ENCODE measurements around the gene HMG20B. TPM values are rescaled to one million over a fixed set of nuclear protein-coding genes. Genes with fewer than 3 reads are reported as not detected.

HMG20B gene
- polyA plus RNA-seq (17.3 and 22.6 TPM in 2 replicates), polyA minus RNA-seq (7.5 and 9.8 TPM in 2 replicates)

GRCh38 chr19:3572855-3573161, at the start of gene HMG20B:
HMG20B (plus strand) TSS chr19:3572944; CDS start chr19:3573310, 366 bp downstream.
- H3K36me3 ChIP-seq (ENCODE audit: insufficient read depth, low read length), result no peaks in the 10 kb centered on the region
- peak within 1 kb of the TSS; percentile 10 for H3K4me2 ChIP-seq (ENCODE audit: low read length)
- TF ChIP-seq RAD21 (conservative IDR thresholded peaks at IDR 0.05) (no peak), POLR2AphosphoS5 (IDR thresholded peaks at IDR 0.05) (no peak), SMC3 (conservative IDR thresholded peaks at IDR 0.05; ENCODE audit: poor library complexity) (no peak), EP300 (conservative IDR thresholded peaks at IDR 0.05; ENCODE audit: poor library complexity, severe bottlenecking) (no peak), MXI1 (conservative IDR thresholded peaks at IDR 0.05; ENCODE audit: poor library complexity, severe bottlenecking) (no peak)
- no peak within 1 kb of the TSS for H3K27ac ChIP-seq (ENCODE audit: low read length)
- peak within 1 kb of the TSS; percentile 41 for H2AFZ ChIP-seq (ENCODE audit: low read depth, low read length)
- no peaks in the 10 kb centered on the region for H3K79me2 ChIP-seq (replicated peaks; ENCODE audit: insufficient read depth, low read length)
- peak within 1 kb of the TSS; percentile 45 for H3K9ac ChIP-seq (ENCODE audit: low read length)
- no peaks in the 10 kb centered on the region for H3K9me3 ChIP-seq (ENCODE audit: low read length)
- H3K9me2 ChIP-seq (ENCODE audit: insufficient read depth, low read length), result no peaks in the 10 kb centered on the region
- peak within 1 kb of the TSS; percentile 77 for H3K4me3 ChIP-seq (ENCODE audit: low read length)
- no peaks in the 10 kb centered on the region for H3F3A ChIP-seq (ENCODE audit: insufficient read depth, low read length, poor library complexity, severe bottlenecking)
- H3K27me3 ChIP-seq (ENCODE audit: insufficient read depth, low read depth, low read length), result no peaks in the 10 kb centered on the region
- H4K20me1 ChIP-seq (ENCODE audit: insufficient read depth), result no peaks in the 10 kb centered on the region

- Histone ChIP-seq H3K27ac (ENCODE audit: low read length) (no peak overlapping the region), H3K9ac (ENCODE audit: low read length) (no peak overlapping the region), H4K20me1 (ENCODE audit: insufficient read depth) (peaks cover 5% of the 10 kb centered on the region), H3K36me3 (ENCODE audit: insufficient read depth, low read length) (peaks cover 4% of the 10 kb centered on the region), H3K9me2 (ENCODE audit: insufficient read depth, low read length) (no peaks in the 10 kb centered on the region), H3K4me3 (ENCODE audit: low read length) (no peak overlapping the region), H3K9me3 (ENCODE audit: low read length) (no peaks in the 10 kb centered on the region), H3K4me2 (ENCODE audit: low read length) (no peak overlapping the region), H3F3A (ENCODE audit: insufficient read depth, low read length, poor library complexity, severe bottlenecking) (no peaks in the 10 kb centered on the region), H3K27me3 (ENCODE audit: insufficient read depth, low read depth, low read length) (no peaks in the 10 kb centered on the region), H2AFZ (ENCODE audit: low read depth, low read length) (no peak overlapping the region), H3K79me2 (replicated peaks; ENCODE audit: insufficient read depth, low read length) (peaks cover 15% of the 10 kb centered on the region)
- TF ChIP-seq TAF1 (IDR thresholded peaks at IDR 0.05; ENCODE audit: low read depth) (no peak), EZH2 (IDR thresholded peaks at IDR 0.05; ENCODE audit: borderline replicate concordance, insufficient read depth, low read length, poor library complexity, severe bottlenecking) (no peak), MXI1 (conservative IDR thresholded peaks at IDR 0.05; ENCODE audit: poor library complexity, severe bottlenecking) (no peak), POLR2AphosphoS5 (IDR thresholded peaks at IDR 0.05) (no peak), RAD21 (conservative IDR thresholded peaks at IDR 0.05) (no peak), REST (IDR thresholded peaks at IDR 0.05; ENCODE audit: borderline replicate concordance) (no peak), SMC3 (conservative IDR thresholded peaks at IDR 0.05; ENCODE audit: poor library complexity) (no peak), CTCF (IDR thresholded peaks at IDR 0.05; ENCODE audit: poor library complexity, severe bottlenecking) (no peak), EP300 (conservative IDR thresholded peaks at IDR 0.05; ENCODE audit: poor library complexity, severe bottlenecking) (no peak)
These were observed 49.2 kb upstream of the HMG20B start for GRCh38 chr19:3523361-3524077.
